GM04504 (cell line): ENCODE results near the gene CNTN5.

Source experiments
- DNase-seq: peaks from one replicate; pipeline ENCODE4 v3.0.0-alpha.2; 2012; ENCODE audit warnings: low read depth

Gene CNTN5

GRCh38 chr11:100336873-100337272, 1316.1 kb downstream of the CNTN5 start:
- DNase-seq, result no peak

GRCh38 chr11:100338144-100338840, 1317.5 kb downstream of the CNTN5 start:
- DNase-seq, result no peak

GRCh38 chr11:100340466-100341319, 1319.9 kb downstream of the CNTN5 start:
- no peak for DNase-seq

- DNase-seq, result no peak
These were observed 1332.3 kb downstream of the CNTN5 start for GRCh38 chr11:100353083-100353482.

GRCh38 chr11:100354736-100355135, 1334.0 kb downstream of the CNTN5 start:
- DNase-seq, result no peak

GRCh38 chr11:100356035-100356434, 1335.3 kb downstream of the CNTN5 start:
- no peak for DNase-seq

GRCh38 chr11:100359281-100359680, 1338.5 kb downstream of the CNTN5 start:
- no peak for DNase-seq

GRCh38 chr11:100367892-100368291, 1347.1 kb downstream of the CNTN5 start:
- DNase-seq, result no peak

- no peak for DNase-seq
These were observed 1362.7 kb downstream of the CNTN5 start for GRCh38 chr11:100383357-100383865.

GRCh38 chr11:100396266-100396665, 1375.5 kb downstream of the CNTN5 start:
- no peak for DNase-seq

- DNase-seq, result no peak
These were observed 1376.7 kb downstream of the CNTN5 start for GRCh38 chr11:100397401-100397800.

GRCh38 chr11:100403816-100404215, 1383.1 kb downstream of the CNTN5 start:
- no peak for DNase-seq

GRCh38 chr11:100404907-100405306, 1384.2 kb downstream of the CNTN5 start:
- DNase-seq, result no peak
